Loucy (cell line): ENCODE data around the gene KLF3.

Source experiments
- CTCF ChIP-seq: fragments of 200-600 bp; sonication (generic); conservative IDR thresholded peaks from 2 replicates; pipeline ENCODE4 v1.5.1; 2014; ENCODE audit warnings: mild to moderate bottlenecking, antibody characterized with exemption, low read length
- EZH2phosphoT487 ChIP-seq: fragments of 200-600 bp; IDR thresholded peaks from 2 replicates; pipeline ENCODE4 v1.6.1; 2018; ENCODE audit warnings: antibody characterized with exemption, mild to moderate bottlenecking, moderate library complexity, borderline replicate concordance

- TF ChIP-seq CTCF (no peak), EZH2phosphoT487 (no peak)
These were observed 35.1 kb downstream of the KLF3 start for GRCh38 chr4:38699112-38699511.
